Measurements from ENCODE around the gene SDR9C7.

DNA sequence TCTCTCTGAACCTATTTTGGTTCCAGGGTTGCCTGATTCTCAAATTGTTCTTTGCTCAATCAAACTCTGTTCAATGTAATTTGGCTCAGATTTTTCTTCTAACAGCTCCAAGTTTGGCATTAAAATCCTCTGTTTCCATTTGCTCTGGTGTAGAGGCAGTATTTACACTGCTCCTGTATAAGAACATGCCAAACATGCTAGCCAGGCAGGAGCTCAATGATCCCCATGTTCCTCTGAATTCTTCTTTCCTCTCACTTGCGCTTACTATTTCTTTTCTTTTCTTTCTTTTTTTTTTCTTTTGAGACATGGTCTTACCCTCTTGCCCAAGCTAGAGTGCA, 17.2 kb downstream of the SDR9C7 start:
- TF ChIP-seq POLR2A (IDR thresholded peaks at IDR 0.05) = no peak
- TF ChIP-seq, protein P1, sequence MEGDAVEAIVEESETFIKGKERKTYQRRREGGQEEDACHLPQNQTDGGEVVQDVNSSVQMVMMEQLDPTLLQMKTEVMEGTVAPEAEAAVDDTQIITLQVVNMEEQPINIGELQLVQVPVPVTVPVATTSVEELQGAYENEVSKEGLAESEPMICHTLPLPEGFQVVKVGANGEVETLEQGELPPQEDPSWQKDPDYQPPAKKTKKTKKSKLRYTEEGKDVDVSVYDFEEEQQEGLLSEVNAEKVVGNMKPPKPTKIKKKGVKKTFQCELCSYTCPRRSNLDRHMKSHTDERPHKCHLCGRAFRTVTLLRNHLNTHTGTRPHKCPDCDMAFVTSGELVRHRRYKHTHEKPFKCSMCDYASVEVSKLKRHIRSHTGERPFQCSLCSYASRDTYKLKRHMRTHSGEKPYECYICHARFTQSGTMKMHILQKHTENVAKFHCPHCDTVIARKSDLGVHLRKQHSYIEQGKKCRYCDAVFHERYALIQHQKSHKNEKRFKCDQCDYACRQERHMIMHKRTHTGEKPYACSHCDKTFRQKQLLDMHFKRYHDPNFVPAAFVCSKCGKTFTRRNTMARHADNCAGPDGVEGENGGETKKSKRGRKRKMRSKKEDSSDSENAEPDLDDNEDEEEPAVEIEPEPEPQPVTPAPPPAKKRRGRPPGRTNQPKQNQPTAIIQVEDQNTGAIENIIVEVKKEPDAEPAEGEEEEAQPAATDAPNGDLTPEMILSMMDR (IDR thresholded peaks at IDR 0.05) = no peak
